GM19397 (cell line): ENCODE results near the gene ZNF195.
"Not testable (repeated sequence)": the region's sequence is repeated elsewhere in the genome, so short reads cannot be mapped to it uniquely, and the experiment has no call there.

Source experiments
- ATAC-seq: cut with Tn5 transposase; IDR thresholded peaks from one replicate; pipeline ENCODE4 v1.9.1; 2021; ENCODE audit warnings: mild to moderate bottlenecking, moderate library complexity; ENCODE audit not compliant: unreplicated experiment

Gene ZNF195

DNA sequence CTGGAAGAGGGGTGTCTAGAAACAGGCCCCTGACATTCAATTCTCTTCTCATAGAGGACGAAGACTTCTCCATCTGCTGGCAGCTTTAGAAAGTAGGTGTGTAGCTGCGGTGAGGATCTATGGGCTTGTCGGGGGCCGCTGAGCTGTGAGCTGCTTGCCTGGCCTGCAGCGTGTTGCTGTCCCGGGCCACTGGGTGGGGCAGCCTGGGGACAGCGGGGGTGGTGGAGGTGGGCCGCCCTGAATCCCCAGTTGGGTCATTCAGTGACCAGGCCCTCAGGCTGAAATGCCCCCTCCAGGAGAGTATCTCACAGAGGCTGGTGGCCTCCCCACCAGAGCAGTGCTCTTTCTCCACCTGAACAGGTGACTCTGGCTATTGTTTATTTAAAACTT is 23.9 kb upstream of the ZNF195 start:
- ATAC-seq: not testable (repeated sequence)

DNA sequence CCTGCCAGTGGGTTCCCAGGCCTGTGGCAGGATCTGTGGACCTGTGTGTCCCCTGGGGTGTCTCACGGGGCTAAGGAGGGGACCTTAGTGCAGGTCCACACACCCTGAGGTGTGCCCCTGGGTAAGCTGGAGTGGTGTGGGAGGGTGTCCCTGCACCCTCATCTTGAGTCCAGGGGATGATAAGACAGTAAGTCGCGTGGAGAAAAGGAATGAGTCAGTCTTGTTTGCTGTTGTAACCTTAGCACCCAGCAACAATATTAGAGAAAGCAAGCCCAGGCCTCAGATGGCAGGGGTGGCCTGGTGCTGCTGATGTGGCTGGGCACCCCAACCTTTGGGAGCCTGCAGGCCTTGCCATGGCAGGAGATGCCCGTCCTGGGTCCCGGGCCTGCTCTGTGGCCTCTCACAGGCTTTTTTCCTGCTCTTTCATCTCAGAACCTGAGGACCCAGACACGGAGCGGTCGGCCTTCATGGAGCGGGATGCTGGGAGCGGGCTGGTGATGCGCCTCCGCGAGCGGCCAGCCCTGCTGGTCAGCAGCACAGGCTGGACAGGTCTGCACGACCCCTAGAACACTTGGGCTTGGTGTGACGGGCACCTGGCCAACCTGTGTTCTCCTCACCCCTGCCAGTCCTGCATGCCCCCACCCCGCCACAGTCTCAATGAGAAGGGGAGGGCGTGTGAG is 23.4 kb upstream of the ZNF195 start:
- ATAC-seq: not testable (repeated sequence)

DNA sequence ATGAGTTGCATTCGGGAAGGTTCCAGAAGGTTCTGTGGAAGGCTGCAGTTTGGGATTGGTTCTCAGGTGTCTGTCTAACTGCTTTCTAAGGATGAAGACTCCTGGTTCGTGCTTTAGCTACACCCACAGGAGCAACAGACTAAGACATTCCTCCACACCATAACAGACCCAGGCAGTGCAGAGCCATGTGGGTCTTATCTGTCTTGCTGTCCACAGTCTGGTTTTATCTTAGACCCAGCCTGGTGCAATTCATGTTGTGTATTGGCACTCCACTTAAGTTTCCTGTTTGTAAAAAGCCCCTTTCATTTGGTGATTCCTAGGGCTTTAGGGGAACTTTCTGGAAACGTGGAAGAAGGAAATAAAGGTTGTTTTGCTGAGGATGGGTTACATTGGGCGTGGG is 22.1 kb upstream of the ZNF195 start:
- not testable (repeated sequence) for ATAC-seq

DNA sequence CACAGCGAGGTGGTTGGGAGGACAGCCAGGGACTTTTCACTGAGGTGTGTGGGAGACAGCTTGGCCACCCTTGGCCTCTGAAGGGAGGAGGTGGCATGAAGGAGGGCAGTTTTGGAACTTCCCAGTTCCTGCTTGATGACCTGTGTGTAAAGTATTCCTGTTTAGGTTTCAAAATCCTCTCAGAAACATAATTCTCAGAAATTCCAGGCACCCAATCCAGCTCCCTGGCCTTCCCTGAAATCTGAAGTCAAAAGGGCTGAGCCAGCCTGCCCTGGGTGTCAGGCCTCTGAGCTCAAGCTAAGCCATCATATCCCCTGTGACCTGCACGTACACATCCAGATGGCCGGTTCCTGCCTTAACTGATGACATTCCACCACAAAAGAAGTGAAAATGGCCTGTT is 19.6 kb upstream of the ZNF195 start:
- ATAC-seq: not testable (repeated sequence)

DNA sequence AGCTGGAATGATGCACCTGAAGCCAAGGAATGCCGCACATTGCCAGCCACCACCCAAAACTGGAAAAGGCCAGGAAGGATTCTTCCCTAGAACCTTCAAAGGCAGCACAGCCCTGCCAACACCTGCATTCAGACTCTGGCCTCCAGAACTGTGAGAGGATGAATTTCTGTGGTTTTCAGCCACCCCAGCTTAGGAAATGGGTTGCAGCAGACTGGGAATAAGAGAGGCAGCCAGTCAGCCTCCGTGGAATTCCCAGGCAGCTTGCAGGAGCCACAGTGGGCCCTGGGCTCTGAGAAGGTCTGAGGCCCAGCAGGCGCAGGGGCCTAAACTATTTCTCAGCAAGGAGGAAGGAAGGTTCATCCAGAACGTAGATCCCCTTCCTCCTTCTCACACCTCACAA is 19.2 kb upstream of the ZNF195 start:
- ATAC-seq: not testable (repeated sequence)

DNA sequence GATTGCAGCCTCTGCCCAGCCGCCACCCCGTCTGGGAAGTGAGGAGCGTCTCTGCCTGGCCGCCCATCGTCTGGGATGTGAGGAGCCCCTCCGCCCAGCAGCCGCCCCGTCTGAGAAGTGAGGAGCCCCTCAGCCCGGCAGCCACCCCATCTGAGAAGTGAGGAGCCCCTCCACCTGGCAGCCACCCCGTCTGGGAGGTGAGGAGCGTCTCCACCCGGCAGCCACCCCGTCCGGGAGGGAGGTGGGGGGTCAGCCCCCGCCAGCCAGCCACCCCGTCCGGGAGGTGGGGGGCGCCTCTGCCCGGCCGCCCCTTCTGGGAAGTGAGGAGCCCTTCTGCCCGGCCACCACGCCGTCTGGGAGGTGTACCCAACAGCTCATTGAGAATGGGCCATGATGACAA is 18.3 kb upstream of the ZNF195 start:
- not testable (repeated sequence) for ATAC-seq

DNA sequence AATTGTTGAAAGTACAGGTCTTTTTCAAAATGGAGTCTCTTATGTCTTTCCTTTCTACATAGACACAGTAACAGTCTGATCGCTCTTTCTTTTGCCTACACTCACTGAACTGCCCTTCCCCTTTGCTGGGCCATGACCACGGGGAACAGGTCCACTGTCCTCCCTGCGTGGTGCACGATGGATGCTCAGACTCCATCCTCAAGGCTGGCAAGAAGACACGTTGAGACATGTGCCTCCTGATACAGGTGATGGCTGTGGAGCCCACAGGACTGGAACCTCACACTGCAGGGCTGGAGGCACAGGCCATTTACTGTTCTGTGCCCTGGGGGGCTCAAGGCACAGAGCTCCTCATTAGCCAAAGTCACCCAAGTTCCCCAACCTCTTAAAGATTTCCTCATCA is 16.5 kb upstream of the ZNF195 start:
- not testable (repeated sequence) for ATAC-seq

DNA sequence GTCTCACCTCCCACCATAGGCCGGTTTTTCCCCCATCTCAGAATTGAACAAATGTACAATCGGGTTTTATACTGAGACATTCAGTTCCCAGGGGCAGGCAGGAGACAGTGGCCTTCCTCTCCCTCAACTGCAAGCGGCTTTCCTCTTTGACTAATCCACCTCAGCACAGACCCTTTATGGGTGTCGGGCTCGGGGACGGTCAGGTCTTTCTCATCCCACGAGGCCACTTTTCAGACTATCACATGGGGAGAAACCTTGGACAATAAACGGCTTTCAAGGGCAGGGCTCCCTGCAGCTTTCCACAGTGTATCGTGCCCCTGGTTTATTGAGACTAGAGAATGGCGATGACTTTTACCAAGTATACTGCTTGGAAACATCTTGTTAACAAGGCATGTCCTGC is 16.0 kb upstream of the ZNF195 start:
- not testable (repeated sequence) for ATAC-seq

DNA sequence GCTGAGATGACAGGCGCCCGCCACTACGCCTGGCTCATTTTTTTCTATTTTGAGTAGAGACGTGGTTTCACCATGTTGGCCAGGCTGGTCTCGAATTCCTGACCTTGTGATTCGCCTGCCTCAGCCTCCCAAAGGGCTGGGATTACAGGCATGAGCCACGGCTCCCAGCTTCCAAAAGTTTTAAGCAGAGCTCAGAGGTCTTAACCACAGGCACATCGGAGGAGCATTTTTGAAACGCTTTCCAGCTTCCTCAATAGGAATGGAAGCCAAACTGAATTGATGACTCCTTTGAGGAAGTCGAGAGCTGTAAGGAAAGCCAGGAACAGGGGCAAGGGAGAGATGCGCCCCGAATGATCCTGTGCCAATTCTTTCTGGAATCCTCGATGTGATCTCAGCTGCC is 14.5 kb upstream of the ZNF195 start:
- ATAC-seq: not testable (repeated sequence)

DNA sequence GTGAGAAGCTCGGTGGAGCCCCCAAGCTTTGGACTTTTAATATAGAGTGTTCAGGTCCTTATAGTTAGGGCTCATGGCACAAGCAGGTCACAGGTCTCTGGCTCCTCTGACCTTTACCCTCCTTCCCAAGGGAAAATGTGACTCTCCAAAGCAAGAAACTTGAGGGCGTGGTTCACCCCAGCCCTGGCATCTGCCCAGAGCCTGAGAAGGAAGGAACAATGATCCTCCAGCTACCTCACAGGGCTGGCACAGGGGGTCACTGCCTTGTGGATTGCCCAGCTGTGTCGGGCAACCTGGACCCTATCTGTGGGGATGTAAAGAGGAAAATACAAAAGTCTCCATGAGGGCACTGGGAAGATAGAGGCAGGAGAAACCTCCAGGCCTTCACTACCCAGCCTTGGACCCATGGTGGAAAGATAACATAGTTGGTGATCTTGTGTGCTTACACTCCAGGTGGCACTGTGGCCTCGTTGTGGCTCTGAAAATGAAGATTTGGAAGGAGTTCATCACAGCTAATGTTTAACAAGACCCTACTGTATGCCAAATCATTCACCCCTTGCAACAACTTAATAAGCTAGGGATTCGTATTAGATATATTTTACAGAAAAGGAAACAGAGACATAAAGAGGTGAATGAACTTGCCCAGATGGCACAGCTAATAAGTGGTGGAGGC is 3.8 kb upstream of the ZNF195 start:
- no peak for ATAC-seq

DNA sequence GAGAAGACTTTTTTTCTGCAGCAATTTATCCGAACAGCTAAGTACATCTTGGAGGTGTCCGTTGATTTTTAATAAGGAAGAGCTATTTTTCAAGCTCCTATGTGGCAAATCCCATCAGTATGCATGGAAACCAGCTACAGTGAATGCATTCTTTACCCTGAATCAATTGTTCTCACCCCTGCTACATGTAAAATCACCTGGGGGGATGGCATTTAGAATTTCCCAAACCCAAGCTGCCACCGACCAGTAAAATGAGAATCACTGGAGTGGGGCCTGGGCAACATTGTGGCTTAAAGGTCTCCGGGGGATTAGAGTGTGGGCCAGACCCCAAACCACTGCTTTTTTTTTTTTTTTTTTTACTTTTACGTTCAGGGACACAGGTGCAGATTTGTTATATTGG is 2.8 kb upstream of the ZNF195 start:
- no peak for ATAC-seq

DNA sequence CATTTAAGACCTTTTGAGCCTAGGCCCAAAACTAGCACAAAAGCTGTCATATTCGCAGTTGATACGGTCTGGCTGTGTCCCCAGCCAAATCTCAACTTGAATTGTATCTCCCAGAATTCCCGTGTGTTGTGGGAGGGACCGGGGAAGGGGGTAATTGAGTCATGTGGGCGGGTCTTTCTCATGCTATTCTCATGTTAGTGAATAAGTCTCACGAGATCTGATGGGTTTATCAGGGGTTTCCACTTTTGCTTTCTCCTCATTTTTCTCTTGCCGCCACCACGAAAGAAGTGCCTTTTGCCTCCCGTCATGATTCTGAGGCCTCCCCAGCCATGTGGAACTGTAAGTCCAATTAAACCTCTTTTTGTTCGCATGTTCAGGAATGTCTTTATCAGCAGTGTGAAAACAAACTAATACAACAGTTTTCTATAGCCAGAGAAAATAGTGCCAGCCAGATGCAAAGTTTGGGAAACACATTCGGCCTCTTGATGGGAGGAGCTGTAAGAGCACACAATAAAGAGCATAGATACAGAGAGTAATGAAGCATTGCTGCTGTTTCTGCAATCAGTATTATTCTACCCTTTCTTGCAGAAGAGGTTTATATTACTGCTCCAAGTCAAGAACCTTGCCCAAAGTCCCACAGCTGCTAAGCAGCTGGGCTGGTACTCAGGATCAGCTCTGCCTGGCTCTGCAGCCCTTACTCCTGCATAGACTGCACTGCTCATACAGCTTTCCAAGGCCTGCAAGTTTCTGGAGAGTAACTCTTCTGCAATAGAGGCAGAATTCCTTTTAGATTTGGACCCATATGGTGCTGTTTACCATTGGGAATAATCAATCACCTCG is 2.0 kb upstream of the ZNF195 start:
- no peak for ATAC-seq

DNA sequence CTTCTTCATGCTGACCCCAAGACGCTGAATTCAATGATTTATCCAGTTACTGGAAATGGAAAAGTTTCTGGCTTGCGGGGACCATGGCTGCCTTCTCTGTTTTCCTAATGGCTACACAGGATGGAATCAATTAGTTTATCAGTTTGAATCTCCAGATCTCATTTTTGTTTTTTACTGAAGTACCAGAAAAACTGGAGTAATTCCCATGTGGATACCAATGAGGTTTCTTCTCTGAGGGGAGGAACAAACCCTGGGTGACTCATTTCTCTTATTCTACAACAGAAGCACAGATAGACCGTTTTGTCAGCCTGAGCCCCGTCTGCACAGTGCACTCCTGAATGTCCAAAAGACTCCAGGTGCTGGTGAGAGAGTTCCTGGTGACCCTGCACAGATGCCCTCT is 3.4 kb downstream of the ZNF195 start:
- ATAC-seq: no peak

DNA sequence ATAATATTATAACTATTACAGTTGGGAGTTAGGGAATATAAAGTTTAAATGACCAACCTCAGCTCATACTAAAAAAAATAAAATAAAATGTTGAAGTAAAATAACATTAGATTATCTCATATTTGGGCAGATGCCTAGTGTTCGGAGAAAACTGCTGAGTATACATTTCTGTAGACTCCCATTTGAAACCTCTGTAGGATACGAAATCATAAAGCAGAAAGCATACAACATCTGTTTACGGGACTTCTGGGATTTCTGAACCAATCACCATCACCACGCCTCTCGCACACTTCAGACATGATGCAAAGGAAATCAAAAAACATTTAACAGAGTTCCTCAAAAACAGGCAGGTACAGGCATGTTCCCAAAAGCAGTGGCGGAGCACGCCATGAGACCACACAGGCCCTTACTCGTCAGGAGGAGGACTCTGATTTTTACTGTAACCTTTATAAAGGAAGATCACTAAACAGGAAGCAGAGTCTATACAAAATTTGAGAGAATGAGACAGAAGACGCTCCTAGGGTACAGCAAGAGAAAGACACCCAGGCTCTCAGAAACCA is 8.6 kb downstream of the ZNF195 start:
- ATAC-seq: no peak

DNA sequence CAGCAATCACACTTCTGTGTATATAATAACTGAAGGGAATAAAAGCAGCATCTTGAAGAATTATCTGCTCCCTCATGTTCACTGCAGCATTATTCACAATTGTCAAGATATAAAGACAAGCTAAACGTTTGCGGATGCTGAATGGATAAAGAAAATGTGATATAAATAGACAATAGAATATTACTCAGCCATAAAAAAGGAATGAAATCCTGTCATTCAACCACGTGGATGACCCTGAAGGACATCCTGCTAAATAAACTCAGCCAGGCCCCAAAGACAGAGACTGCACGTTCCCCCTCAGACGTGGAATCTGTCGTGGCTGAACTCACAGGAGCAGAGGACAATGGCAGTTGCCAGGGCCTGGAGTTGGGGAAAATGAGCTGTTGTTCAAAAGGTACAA is 9.6 kb downstream of the ZNF195 start:
- ATAC-seq: no peak

DNA sequence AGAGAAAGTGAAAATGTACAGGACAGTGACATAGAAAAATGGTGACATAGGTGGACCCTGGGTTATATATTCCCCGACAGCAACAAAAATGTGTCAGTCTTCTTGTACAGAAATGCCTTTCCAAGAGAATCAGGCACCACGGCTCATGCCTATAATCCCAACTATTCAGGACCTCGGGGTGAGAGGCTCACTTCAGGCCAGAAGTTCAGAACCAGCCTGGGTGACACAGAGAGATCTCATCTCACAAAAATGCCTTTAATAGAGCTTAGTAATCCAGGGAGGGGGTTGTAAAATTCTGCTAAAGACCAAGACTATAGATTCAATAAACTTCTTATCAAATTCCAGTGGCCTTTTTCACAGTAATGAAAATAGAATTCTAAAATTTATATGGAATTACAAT is 10.7 kb downstream of the ZNF195 start:
- no peak for ATAC-seq

DNA sequence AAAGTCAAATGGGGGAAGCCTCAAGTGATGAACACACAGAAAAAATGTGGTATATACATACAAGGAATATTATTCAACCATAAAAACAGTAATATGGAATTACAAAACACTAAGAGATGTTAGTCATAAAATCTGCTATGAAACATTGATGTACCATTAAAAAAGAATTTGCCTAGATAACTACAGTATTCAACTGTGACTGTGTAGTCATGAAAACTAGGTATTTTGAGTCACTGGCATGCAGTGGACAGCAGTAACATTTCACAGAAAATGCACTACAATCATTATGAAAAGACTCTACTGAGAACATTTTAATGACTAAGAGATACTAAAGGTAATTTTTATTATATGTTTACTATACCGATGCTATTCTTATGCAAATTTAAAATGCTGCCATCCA is 11.7 kb downstream of the ZNF195 start:
- ATAC-seq: no peak

DNA sequence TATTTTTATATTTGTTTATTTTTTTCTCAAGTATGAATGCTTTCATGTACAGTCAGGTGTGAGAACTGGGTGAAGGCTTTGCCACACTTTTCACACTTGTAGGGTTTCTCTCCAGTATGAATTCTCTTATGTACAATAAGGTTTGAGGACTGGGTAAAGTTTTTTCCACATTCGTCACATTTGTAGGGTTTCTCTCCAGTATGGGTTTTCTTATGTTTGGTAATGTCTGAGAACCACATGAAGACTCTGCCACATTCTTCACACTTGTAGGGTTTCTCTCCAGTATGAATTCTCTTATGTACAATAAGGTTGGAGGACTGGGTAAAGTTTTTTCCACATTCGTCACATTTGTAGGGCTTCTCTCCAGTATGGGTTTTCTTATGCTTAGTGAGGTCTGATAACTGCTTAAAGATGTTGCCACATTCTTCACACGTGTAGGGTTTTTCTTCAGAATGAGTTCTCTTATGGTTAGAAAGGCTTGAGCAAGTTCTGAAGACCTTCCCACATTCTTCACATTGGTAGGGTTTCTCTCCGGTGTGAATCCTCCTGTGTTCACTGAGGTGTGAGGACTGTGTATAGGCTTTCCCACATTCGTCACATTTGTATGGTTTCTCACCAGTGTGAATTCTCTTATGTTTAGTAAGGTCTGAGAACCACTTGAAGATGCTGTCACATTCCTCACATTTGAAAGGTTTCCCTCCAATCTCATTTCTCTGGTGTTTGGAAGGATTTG is 19.7 kb downstream of the ZNF195 start:
- ATAC-seq: no peak

DNA sequence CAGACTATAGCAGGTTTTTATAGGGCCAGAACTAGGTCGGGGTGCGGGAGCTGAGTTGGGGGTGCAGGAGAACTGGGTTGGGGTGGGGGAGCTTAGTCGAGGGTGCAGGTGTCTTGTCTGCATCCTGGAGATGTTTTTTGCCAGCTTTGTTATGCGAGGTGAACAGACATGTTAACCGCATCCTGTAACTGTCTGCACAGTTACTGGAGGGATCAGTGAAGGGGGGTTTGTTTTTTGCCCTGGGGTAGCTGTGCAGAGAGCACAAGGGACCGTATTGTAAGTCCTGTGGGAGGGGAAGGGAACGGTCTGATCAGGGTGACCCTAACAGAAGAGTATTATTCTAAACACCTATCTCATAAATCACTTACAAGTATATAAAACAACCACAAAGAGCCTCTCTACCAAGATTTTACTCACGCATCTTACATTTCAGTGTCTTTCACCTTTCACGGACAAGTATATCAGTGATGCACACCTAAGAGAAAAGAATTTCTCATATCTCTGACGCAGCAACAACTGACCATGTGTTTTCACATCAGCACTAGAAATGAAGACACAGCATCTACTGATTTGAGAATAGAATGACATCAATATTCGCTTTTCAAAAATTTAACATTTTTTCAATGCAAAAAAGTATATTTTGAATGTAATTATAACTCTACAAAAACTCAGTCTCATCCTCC is 20.8 kb downstream of the ZNF195 start:
- no peak for ATAC-seq

DNA sequence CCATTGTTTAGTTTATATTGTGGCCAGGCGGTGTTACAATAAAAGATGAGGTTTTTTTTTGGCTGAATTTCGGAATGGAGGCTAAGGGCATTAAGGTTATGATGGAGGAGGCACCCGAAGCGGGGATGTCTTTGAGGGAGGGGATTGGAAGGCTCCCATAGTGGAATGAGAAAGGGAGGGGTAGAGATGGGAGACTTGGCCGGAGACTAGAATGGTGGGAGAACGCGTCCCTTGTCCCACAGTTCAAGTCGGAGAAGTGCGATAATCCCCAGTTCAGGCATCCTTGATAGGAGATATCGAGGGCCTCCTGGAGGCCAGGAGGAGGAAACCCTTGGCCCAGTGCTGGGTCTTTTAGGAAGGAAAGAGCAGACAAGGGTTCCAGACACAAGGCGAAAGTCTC is 21.6 kb downstream of the ZNF195 start:
- ATAC-seq: no peak
